Right lobe of liver (tissue), 4 donors: ENCODE results near the gene CCSER1.

Experiments used
- POLR2A ChIP-seq: fragments of 450-650 bp; IDR thresholded peaks from one replicate; pipeline ENCODE4 v1.6.1; 2017; ENCODE audit warnings: antibody characterized with exemption, mild to moderate bottlenecking
- TF ChIP-seq, protein P1 (sequence below), 4 donors: fragments of 200-600 bp in 3 of 4; fragments of 450-650 bp in 1 of 4; IDR thresholded peaks; one replicate each; pipeline versions ENCODE4 v1.5.1 to v1.8.0; 2016 to 2022; ENCODE audit warnings: antibody characterized with exemption in 4 of 4, mild to moderate bottlenecking in 2 of 4
- donor health status: DM: no; HTN: no; CAD: no.
- donor health status: DM: no; HTN: no; CAD: no.
- donor health status: DM: no; HTN: yes; CAD: no.

DNA sequence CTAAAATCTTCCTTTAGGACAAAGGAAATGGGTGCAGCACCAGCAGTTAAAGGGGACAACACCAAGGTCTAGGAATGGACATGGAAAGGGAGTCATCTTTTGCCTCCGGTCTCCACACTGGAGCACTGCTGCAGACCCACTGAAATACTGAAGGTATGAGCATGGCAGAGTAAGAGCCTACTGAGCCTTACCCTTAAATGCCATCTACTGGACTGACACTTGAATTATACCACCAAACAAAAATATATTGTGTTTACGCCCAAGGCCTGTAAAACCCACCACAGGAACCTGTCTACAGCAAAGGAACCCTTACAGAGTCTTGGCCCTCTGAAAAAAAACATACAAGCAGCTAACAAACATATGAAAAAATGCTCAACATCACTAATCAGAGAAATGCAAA lies 443.4 kb downstream of the CCSER1 start:
- TF ChIP-seq, protein P1, sequence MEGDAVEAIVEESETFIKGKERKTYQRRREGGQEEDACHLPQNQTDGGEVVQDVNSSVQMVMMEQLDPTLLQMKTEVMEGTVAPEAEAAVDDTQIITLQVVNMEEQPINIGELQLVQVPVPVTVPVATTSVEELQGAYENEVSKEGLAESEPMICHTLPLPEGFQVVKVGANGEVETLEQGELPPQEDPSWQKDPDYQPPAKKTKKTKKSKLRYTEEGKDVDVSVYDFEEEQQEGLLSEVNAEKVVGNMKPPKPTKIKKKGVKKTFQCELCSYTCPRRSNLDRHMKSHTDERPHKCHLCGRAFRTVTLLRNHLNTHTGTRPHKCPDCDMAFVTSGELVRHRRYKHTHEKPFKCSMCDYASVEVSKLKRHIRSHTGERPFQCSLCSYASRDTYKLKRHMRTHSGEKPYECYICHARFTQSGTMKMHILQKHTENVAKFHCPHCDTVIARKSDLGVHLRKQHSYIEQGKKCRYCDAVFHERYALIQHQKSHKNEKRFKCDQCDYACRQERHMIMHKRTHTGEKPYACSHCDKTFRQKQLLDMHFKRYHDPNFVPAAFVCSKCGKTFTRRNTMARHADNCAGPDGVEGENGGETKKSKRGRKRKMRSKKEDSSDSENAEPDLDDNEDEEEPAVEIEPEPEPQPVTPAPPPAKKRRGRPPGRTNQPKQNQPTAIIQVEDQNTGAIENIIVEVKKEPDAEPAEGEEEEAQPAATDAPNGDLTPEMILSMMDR (IDR thresholded peaks at IDR 0.05), result no peak
- TF ChIP-seq POLR2A, result no peak
